ENCODE data around the gene GPSM1.

DNA sequence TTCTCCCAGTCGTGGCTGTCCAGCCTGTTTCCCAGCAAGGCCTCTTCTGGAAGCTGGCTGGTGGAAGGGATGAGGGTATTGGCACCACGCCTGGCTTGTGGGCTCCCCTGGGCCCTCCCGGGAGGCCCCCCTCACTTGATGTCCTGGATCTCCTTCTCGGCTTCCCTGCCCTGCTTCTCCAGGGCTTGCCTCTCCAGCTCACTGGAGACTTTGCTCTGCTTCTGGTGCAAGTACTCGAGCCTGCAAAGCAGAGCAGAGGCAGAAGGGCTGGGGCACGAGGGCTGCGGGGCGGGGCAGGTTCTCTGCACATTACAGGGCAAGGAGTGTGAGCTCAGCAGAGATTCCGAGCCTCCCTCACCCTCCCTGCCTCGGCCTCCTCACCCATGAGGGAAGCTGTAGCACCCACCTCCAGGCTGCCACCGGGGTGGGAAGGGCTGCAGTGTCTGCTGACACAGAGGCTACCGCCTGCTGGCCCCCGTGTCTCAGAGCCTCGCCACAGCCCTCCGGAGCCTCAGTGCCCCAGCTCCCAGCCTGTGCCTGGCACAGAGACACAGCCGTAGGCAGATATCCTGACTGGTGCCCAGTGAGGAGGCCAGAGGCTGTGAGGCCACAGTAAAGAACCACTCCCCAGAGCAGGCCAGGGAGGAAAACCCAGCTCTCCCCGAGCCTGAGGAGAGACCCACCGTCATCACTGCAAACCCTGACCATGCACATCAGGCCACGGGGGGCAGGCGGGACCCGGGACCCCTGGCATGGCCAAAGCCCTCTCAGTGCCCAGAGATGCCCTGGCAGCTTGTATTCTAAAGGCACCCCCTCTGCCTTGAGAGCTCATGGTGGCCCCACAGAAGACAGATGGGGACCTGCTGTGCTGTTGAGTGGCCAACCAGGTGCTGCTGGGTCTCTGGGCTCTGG lies 65.5 kb downstream of the GPSM1 start:
- TF ChIP-seq, protein P1, sequence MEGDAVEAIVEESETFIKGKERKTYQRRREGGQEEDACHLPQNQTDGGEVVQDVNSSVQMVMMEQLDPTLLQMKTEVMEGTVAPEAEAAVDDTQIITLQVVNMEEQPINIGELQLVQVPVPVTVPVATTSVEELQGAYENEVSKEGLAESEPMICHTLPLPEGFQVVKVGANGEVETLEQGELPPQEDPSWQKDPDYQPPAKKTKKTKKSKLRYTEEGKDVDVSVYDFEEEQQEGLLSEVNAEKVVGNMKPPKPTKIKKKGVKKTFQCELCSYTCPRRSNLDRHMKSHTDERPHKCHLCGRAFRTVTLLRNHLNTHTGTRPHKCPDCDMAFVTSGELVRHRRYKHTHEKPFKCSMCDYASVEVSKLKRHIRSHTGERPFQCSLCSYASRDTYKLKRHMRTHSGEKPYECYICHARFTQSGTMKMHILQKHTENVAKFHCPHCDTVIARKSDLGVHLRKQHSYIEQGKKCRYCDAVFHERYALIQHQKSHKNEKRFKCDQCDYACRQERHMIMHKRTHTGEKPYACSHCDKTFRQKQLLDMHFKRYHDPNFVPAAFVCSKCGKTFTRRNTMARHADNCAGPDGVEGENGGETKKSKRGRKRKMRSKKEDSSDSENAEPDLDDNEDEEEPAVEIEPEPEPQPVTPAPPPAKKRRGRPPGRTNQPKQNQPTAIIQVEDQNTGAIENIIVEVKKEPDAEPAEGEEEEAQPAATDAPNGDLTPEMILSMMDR (IDR thresholded peaks at IDR 0.05): no peak
- TF ChIP-seq ZFX (IDR thresholded peaks at IDR 0.05; ENCODE audit: borderline replicate concordance): no peak

All from 22Rv1 (cell line).